ENCODE measurements around the gene F2RL3. TPM values are rescaled to one million over a fixed set of nuclear protein-coding genes. Genes with fewer than 3 reads are reported as not detected.
"Not testable (repeated sequence)": the region's sequence is repeated elsewhere in the genome, so short reads cannot be mapped to it uniquely, and the experiment has no call there.

Gene F2RL3
- total and polyA plus RNA-seq, 2 donors: 0.19 to 1.9 TPM

- no peak overlapping the region for H3K4me3 ChIP-seq (ENCODE audit: low read length in 2 of 2)
- H3K9me3 ChIP-seq (ENCODE audit: control insufficient read depth in 2 of 2, insufficient read depth in 1 of 2, low read length in 1 of 2): peaks cover 0 to 30% of the 10 kb centered on the region in 2 donors
- no peak for DNase-seq (ENCODE audit: low read depth in 6 of 9, low spot score in 9 of 9)
- no peak overlapping the region for H3K27ac ChIP-seq (ENCODE audit: low read depth in 1 of 2, low read length in 1 of 2)
- no peaks in the 10 kb centered on the region for H3K36me3 ChIP-seq (ENCODE audit: control insufficient read depth in 2 of 2, insufficient read depth in 2 of 2, low read length in 1 of 2)
- no peaks in the 10 kb centered on the region for H3K27me3 ChIP-seq (ENCODE audit: control insufficient read depth in 2 of 2, insufficient read depth in 1 of 2, low read length in 1 of 2)
- 75% methylated on average over 1 of the region's 1 CpG for WGBS
- H3K4me1 ChIP-seq (ENCODE audit: control insufficient read depth in 2 of 2, insufficient read depth in 2 of 2, low read length in 2 of 2): no peaks in the 10 kb centered on the region
Observed at GRCh38 chr19:16922592-16922934, 33.8 kb downstream of the F2RL3 start.

DNA sequence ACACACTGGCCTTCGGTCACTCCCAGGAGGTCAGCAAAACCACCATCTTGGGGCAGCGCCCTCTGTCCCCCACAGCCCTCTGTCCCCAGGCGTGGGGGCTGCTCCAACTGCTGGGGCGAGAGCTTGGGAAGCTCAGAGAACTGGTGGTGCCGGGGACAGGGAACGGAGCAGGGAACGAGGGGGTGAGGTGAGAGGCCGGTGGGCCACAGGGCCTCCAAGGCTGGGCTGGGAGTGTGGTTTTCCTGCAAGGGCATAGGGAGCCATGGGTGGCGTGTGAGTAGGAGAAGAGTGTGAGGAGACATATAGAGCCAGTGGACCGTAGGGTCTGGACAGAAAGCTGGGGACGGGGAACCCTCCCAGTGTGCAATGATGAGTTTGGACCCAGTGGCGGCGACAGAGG lies 34.1 kb downstream of the F2RL3 start:
- DNase-seq (ENCODE audit: low read depth in 6 of 9, low spot score in 9 of 9): no peak
- Histone ChIP-seq H3K36me3 (ENCODE audit: control insufficient read depth in 2 of 2, insufficient read depth in 2 of 2, low read length in 1 of 2) (no peaks in the 10 kb centered on the region), H3K9me3 (ENCODE audit: control insufficient read depth in 2 of 2, insufficient read depth in 1 of 2, low read length in 1 of 2) (peaks cover 0 to 34% of the 10 kb centered on the region in 2 donors), H3K27ac (ENCODE audit: low read depth in 1 of 2, low read length in 1 of 2) (no peak overlapping the region), H3K4me1 (ENCODE audit: control insufficient read depth in 2 of 2, insufficient read depth in 2 of 2, low read length in 2 of 2) (no peaks in the 10 kb centered on the region), H3K4me3 (ENCODE audit: low read length in 2 of 2) (no peak overlapping the region), H3K27me3 (ENCODE audit: control insufficient read depth in 2 of 2, insufficient read depth in 1 of 2, low read length in 1 of 2) (no peaks in the 10 kb centered on the region)
- 96% methylated on average over 13 of the region's 13 CpGs for WGBS

GRCh38 chr19:16927883-16928282 lies 39.1 kb downstream of the F2RL3 start:
- H3K9me3 ChIP-seq (ENCODE audit: control insufficient read depth in 2 of 2, insufficient read depth in 1 of 2, low read length in 1 of 2): peaks cover 1 to 52% of the 10 kb centered on the region in 2 donors
- DNase-seq (ENCODE audit: low read depth in 6 of 9, low spot score in 9 of 9): no peak
- 91% methylated on average over 13 of the region's 13 CpGs for WGBS
- no peaks in the 10 kb centered on the region for H3K36me3 ChIP-seq (ENCODE audit: control insufficient read depth in 2 of 2, insufficient read depth in 2 of 2, low read length in 1 of 2)
- no peak overlapping the region for H3K27ac ChIP-seq (ENCODE audit: low read depth in 1 of 2, low read length in 1 of 2)
- H3K4me3 ChIP-seq (ENCODE audit: low read length in 2 of 2): no peak overlapping the region
- no peaks in the 10 kb centered on the region for H3K4me1 ChIP-seq (ENCODE audit: control insufficient read depth in 2 of 2, insufficient read depth in 2 of 2, low read length in 2 of 2)
- H3K27me3 ChIP-seq (ENCODE audit: control insufficient read depth in 2 of 2, insufficient read depth in 1 of 2, low read length in 1 of 2): no peaks in the 10 kb centered on the region

DNA sequence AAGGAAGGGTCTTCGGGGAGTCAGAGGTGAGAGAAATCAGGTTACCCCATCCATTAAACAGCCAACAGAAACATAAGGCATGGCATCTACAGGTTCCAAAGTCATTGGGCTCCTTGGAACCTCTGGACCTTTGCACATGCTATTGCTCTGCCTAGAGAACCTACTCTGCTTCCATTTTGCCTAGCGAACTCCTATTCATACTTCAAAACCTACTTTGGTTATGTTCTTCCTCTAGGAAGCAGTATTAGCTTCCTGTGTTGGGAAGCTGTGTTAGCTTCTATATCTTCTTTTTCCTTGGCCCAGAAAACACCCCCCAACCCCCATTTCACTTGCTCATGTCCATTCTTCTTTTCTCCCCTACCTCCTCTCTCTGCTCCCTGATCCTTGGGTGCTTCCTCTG lies 39.6 kb downstream of the F2RL3 start:
- WGBS: 96% methylated on average over 2 of the region's 2 CpGs
- H3K27ac ChIP-seq (ENCODE audit: low read depth in 1 of 2, low read length in 1 of 2): no peak overlapping the region
- H3K36me3 ChIP-seq (ENCODE audit: control insufficient read depth in 2 of 2, insufficient read depth in 2 of 2, low read length in 1 of 2): no peaks in the 10 kb centered on the region
- no peaks in the 10 kb centered on the region for H3K4me1 ChIP-seq (ENCODE audit: control insufficient read depth in 2 of 2, insufficient read depth in 2 of 2, low read length in 2 of 2)
- H3K27me3 ChIP-seq (ENCODE audit: control insufficient read depth in 2 of 2, insufficient read depth in 1 of 2, low read length in 1 of 2): no peaks in the 10 kb centered on the region
- H3K4me3 ChIP-seq (ENCODE audit: low read length in 2 of 2): no peak overlapping the region
- H3K9me3 ChIP-seq (ENCODE audit: control insufficient read depth in 2 of 2, insufficient read depth in 1 of 2, low read length in 1 of 2): peaks cover 1 to 50% of the 10 kb centered on the region in 2 donors
- DNase-seq (ENCODE audit: low read depth in 6 of 9, low spot score in 9 of 9): no peak

DNA sequence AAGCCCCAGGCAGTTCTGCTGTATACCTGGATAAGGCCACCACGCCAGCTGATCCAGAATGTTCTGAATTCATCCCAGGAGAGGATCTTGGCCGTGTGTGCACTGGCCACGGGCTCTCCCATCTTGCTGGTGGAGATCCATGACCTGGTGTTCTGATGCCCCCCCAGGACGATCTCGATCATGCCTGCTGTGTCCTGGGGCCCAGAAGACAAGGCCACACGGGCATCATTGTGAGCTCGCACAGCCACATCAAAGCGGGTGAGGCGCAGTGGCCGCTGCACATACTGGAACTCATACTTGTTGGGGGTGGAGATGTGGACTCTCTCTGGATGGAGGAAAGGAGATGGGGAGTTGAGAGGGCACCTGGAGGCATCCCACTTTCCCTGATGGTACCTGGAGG lies 40.1 kb downstream of the F2RL3 start:
- no peaks in the 10 kb centered on the region for H3K4me1 ChIP-seq (ENCODE audit: control insufficient read depth in 2 of 2, insufficient read depth in 2 of 2, low read length in 2 of 2)
- 97% methylated on average over 10 of the region's 10 CpGs for WGBS
- H3K9me3 ChIP-seq (ENCODE audit: control insufficient read depth in 2 of 2, insufficient read depth in 1 of 2, low read length in 1 of 2): peaks cover 1 to 50% of the 10 kb centered on the region in 2 donors
- H3K27me3 ChIP-seq (ENCODE audit: control insufficient read depth in 2 of 2, insufficient read depth in 1 of 2, low read length in 1 of 2): no peaks in the 10 kb centered on the region
- H3K36me3 ChIP-seq (ENCODE audit: control insufficient read depth in 2 of 2, insufficient read depth in 2 of 2, low read length in 1 of 2): no peaks in the 10 kb centered on the region
- H3K4me3 ChIP-seq (ENCODE audit: low read length in 2 of 2): no peak overlapping the region
- no peak for DNase-seq (ENCODE audit: low read depth in 6 of 9, low spot score in 9 of 9)
- no peak overlapping the region for H3K27ac ChIP-seq (ENCODE audit: low read depth in 1 of 2, low read length in 1 of 2)

DNA sequence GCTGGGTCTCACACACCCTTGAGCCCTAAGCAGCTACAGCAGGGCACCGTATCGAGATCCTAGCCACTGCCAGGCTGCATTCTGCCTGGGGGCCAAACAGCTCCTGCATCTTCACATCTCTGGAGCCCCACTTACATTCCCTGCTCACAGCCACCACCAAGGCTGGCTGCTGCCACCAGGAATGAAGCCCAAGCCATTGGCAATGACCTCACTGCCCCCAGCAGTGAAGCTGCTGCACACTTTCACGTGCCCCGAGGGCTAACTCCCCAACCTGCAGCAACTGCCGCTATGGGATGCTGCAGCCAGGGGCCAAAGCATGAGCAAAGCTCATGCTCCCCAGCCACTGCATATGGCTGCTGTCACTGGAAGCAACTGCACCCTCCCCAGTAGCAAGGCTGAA lies 42.0 kb downstream of the F2RL3 start:
- H3K27me3 ChIP-seq (ENCODE audit: control insufficient read depth in 2 of 2, insufficient read depth in 1 of 2, low read length in 1 of 2): no peaks in the 10 kb centered on the region
- H3K4me3 ChIP-seq (ENCODE audit: low read length in 2 of 2): no peak overlapping the region
- H3K4me1 ChIP-seq (ENCODE audit: control insufficient read depth in 2 of 2, insufficient read depth in 2 of 2, low read length in 2 of 2): no peaks in the 10 kb centered on the region
- WGBS: 84% methylated on average over 5 of the region's 5 CpGs
- H3K36me3 ChIP-seq (ENCODE audit: control insufficient read depth in 2 of 2, insufficient read depth in 2 of 2, low read length in 1 of 2): no peaks in the 10 kb centered on the region
- no peak for DNase-seq (ENCODE audit: low read depth in 6 of 9, low spot score in 9 of 9)
- no peak overlapping the region for H3K27ac ChIP-seq (ENCODE audit: low read depth in 1 of 2, low read length in 1 of 2)
- H3K9me3 ChIP-seq (ENCODE audit: control insufficient read depth in 2 of 2, insufficient read depth in 1 of 2, low read length in 1 of 2): peaks cover 1 to 43% of the 10 kb centered on the region in 2 donors

- Histone ChIP-seq H3K4me3 (ENCODE audit: low read length in 2 of 2) (no peak overlapping the region), H3K4me1 (ENCODE audit: control insufficient read depth in 2 of 2, insufficient read depth in 2 of 2, low read length in 2 of 2) (no peaks in the 10 kb centered on the region), H3K36me3 (ENCODE audit: control insufficient read depth in 2 of 2, insufficient read depth in 2 of 2, low read length in 1 of 2) (no peaks in the 10 kb centered on the region), H3K27me3 (ENCODE audit: control insufficient read depth in 2 of 2, insufficient read depth in 1 of 2, low read length in 1 of 2) (no peaks in the 10 kb centered on the region), H3K9me3 (ENCODE audit: control insufficient read depth in 2 of 2, insufficient read depth in 1 of 2, low read length in 1 of 2) (peaks cover 1 to 43% of the 10 kb centered on the region in 2 donors), H3K27ac (ENCODE audit: low read depth in 1 of 2, low read length in 1 of 2) (no peak overlapping the region)
- DNase-seq (ENCODE audit: low read depth in 6 of 9, low spot score in 9 of 9): no peak
- 95% methylated on average over 4 of the region's 4 CpGs for WGBS
Observed at GRCh38 chr19:16931306-16931705, 42.5 kb downstream of the F2RL3 start.

DNA sequence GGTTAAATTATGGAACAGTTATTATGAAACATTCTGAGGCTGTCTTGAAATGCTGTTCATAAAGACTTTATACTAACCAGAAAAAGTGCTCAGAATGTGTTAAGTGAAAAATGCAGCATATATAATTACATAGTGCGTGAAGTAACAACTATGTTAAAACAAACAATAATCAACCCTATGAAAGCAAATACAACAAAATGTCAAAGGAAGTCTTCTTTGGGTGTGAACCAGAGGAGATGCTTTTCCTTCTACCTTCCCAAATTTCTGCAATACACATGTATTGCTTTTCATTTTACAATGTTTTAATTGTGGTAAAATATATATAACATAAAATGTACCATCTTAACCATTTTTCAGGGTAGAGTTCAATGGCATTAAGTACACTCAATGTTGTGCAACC lies 45.7 kb downstream of the F2RL3 start:
- Histone ChIP-seq H3K27ac (ENCODE audit: low read depth in 1 of 2, low read length in 1 of 2) (no peak overlapping the region), H3K27me3 (ENCODE audit: control insufficient read depth in 2 of 2, insufficient read depth in 1 of 2, low read length in 1 of 2) (no peaks in the 10 kb centered on the region), H3K4me1 (ENCODE audit: control insufficient read depth in 2 of 2, insufficient read depth in 2 of 2, low read length in 2 of 2) (no peaks in the 10 kb centered on the region), H3K9me3 (ENCODE audit: control insufficient read depth in 2 of 2, insufficient read depth in 1 of 2, low read length in 1 of 2) (peaks cover 3 to 29% of the 10 kb centered on the region in 2 donors), H3K36me3 (ENCODE audit: control insufficient read depth in 2 of 2, insufficient read depth in 2 of 2, low read length in 1 of 2) (no peaks in the 10 kb centered on the region), H3K4me3 (ENCODE audit: low read length in 2 of 2) (no peak overlapping the region)
- DNase-seq (ENCODE audit: low read depth in 6 of 9, low spot score in 9 of 9): no peak
- WGBS: 97% methylated on average over 1 of the region's 1 CpG

DNA sequence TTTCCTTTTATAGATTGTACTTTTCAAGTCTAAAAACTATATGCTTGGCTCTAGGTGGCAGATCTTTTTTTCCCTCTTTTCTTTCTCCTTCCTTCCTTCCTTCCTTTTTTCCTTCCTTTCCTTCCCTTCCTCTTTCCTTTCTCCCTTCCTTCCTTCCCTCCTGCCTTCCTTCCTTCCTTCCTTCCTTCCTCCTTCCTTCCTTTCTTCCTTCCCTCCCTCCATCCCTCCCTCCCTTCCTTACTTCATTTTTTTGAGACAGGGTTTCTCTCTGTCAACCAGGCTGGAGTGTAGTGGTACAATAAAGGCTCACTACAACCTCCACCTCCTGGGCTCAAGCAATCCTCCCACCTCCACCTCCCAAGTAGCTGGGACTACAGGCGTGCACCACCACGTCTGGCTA lies 48.1 kb downstream of the F2RL3 start:
- peaks cover 2 to 15% of the 10 kb centered on the region in 2 donors for H3K9me3 ChIP-seq (ENCODE audit: control insufficient read depth in 2 of 2, insufficient read depth in 1 of 2, low read length in 1 of 2)
- no peaks in the 10 kb centered on the region for H3K27me3 ChIP-seq (ENCODE audit: control insufficient read depth in 2 of 2, insufficient read depth in 1 of 2, low read length in 1 of 2)
- 91% methylated on average over 2 of the region's 2 CpGs for WGBS
- H3K36me3 ChIP-seq (ENCODE audit: control insufficient read depth in 2 of 2, insufficient read depth in 2 of 2, low read length in 1 of 2): no peaks in the 10 kb centered on the region
- no peak overlapping the region for H3K27ac ChIP-seq (ENCODE audit: low read depth in 1 of 2, low read length in 1 of 2)
- no peaks in the 10 kb centered on the region for H3K4me1 ChIP-seq (ENCODE audit: control insufficient read depth in 2 of 2, insufficient read depth in 2 of 2, low read length in 2 of 2)
- no peak for DNase-seq (ENCODE audit: low read depth in 6 of 9, low spot score in 9 of 9)
- no peak overlapping the region for H3K4me3 ChIP-seq (ENCODE audit: low read length in 2 of 2)

GRCh38 chr19:16937796-16938195 lies 49.0 kb downstream of the F2RL3 start:
- not testable (repeated sequence) for H3K27ac ChIP-seq (ENCODE audit: low read depth in 1 of 2, low read length in 1 of 2); H3K4me3 ChIP-seq (ENCODE audit: low read length in 2 of 2); H3K36me3 ChIP-seq (ENCODE audit: control insufficient read depth in 2 of 2, insufficient read depth in 2 of 2, low read length in 1 of 2); DNase-seq (ENCODE audit: low read depth in 6 of 9, low spot score in 9 of 9); H3K27me3 ChIP-seq (ENCODE audit: control insufficient read depth in 2 of 2, insufficient read depth in 1 of 2, low read length in 1 of 2); H3K4me1 ChIP-seq (ENCODE audit: control insufficient read depth in 2 of 2, insufficient read depth in 2 of 2, low read length in 2 of 2)
- H3K9me3 ChIP-seq (ENCODE audit: control insufficient read depth in 2 of 2, insufficient read depth in 1 of 2, low read length in 1 of 2): peaks cover 2 to 12% of the 10 kb centered on the region in 2 donors
- WGBS: 97% methylated on average over 12 of the region's 12 CpGs
